T-helper 1 cell treated with Interleukin-12 subunit alpha and Interleukin-12 subunit beta and Interleukin-4 antibody, amounts not matched to agents 30 ng/mL and 1 ng/mL, for 36 hours (primary cell): ENCODE measurements around the gene ZNF724. TPM values are rescaled to one million over a fixed set of nuclear protein-coding genes. Genes with fewer than 3 reads are reported as not detected.

Experiments
- intact Hi-C: fragments of 100-400 bp; cut with micrococcal nuclease; formaldehyde crosslinking; loops from one replicate; pipeline ENCODE4 v1.15.1; 2024
- total RNA-seq: library from RNA; stranded (reverse); gene quantifications from 2 replicates; pipeline ENCODE4 v1.2.3, GENCODE V29; 2022

ZNF724 gene
- total RNA-seq, 1 donor from 2014 or later, result 10.1 TPM

DNA sequence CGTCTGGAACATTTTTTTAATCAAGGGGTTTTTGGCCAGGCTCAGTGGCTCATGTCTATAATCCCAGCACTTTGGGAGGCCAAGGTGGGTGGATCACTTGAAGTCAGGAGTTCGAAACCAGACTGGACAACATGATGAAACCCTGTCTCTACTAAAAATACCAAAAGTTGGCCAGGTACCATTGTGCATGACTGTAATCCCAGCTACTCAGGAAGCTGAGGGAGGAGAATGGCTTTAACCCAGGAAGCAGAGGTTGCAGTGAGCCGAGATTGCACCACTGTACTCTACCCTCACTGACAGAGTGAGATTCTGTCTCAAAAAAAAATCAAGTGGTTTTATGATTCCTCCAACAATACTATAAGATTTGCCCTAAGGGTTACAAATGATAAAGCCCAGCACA lies 3.1 kb upstream of the ZNF724 start:
- intact Hi-C loops, result loop anchor here (10.0 kb wide), 1 partner anchor 1418 kb away; the partner anchor contains the start of gene ZNF43

DNA sequence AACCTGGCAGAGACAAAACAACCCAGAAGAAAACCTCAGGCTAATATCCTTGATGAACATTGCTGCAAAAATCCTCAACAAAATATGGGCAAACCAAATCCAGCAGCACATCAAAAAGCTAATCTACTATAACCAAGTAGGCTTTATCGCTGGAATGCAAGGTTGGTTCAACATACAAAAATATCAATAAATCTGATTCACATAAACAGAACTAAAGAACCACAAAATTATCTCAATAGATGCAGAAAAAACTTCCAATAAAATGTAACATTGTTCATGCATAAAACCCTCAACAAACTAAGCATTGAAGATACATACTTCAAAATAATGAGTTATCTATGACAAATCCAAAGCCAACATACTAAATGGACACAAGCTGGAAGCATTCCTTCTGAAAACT lies 8.8 kb downstream of the ZNF724 start:
- intact Hi-C loops, result no loop called here

GRCh38 chr19:23222998-23223652 lies 27.1 kb downstream of the ZNF724 start:
- intact Hi-C loops, result no loop called here

DNA sequence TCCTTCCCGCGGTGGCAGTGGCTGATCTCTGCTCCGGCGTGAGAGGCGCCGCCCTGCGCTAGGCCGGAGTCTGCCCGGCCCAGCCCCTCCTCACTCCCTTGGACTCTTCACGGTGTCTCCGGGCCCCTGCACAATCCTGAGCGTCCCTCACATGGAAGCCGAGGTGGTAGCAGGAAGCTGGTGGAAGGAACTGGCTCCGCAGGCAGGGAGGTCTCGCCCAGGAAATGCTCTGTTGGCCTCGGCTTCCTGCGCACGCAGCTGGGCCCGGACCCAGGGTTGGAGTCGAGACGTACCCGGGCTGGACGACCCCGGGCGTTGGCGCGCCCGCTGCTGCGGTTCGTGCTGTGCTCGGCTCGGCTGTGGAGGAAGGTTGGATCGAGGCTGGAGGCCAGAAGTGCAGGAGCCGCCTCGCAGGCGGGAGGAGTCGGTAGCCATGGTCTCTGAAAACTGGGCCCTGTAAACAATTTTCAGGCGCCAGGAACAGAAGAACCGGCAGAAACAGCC lies 46.3 kb downstream of the ZNF724 start:
- intact Hi-C loops, result no loop called here

DNA sequence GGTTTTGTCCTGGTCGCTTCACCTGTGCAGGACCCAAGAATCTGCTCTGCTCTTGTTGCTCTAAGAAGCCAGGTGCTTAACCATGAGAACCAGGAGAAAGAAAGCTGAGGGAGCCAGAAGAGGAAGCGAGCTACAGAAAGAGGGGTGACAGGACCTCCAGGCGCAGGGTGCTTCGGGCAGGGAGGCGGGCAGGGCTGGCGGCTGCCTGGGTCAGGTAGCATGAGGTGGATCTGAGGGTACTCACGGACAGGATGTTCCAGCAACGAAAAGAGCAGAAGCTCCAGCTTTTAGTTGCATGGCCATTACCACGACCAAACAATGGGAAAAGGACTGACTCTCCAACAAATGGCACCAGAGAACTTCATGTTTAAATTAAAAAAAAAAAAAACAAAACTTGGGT lies 59.9 kb downstream of the ZNF724 start:
- intact Hi-C loops, result no loop called here

- intact Hi-C loops, result no loop called here
Observed at GRCh38 chr19:23183251-23183650, 66.9 kb downstream of the ZNF724 start.

Other genes starting within 250 kb of the ZNF724 start
- gene ZNF728, start 247.2 kb downstream of the ZNF724 start, total RNA-seq, result not detected in 2 replicates
- gene ZNF730, start 133.4 kb downstream of the ZNF724 start, total RNA-seq, result 0.34 and 0.56 TPM in 2 replicates
- 30.7 and 38.0 TPM in 2 replicates for gene ZNF91, start 145.1 kb upstream of the ZNF724 start, total RNA-seq